NCI-H2196 (cell line): Measurements from ENCODE around the gene RPA3.
A peak's percentile ranks its signal among the peaks of the same experiment; 100 is the strongest.

Experiments
- DNase-seq: peaks from one replicate; lab custom pipeline; 2025; ENCODE audit not compliant: unreplicated experiment; lab: John Stamatoyannopoulos, UW

The RPA3 gene

DNA sequence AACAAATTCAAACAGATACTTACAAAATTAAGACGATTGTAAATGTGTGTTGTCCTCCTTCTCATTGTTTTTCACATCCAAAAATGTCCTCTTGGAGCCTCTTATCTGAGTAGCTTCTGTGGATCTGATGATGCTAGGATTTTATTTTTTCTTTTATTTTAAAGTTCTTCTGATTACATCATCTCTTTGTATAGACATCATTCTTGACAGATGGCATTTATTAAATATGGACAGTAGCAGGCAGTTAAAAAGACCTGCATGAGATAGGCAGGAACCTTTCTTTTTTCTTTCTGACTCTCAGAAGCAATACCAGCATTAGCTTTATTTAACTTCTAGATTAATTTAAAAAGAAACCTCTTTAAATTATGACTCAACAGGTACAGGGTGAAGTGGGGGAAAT lies at the start of gene RPA3:
RPA3 (minus strand) TSS at position 116 of the 400 bp plus-strand sequence. CDS start 78,189 bp downstream, outside the sequence.
- no peak for DNase-seq

DNA sequence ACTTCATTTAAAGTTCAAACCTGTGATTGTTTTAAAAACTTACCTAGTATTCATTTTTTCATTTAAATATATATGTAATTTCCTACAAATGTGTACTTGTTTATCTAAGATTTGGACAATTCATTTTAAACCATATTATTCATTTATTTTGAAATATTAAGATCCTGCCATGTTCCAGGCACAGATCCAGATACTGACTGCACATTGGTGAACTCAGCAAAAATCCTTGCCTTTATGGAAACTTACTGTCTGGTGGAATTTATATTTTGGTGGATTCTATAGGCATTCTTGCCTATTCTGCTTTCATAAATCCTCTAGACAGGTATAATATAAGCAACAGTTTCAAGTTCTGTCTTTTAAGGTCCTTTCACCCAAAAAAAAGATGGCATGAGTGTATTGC lies 48.3 kb upstream of the RPA3 start:
- DNase-seq, result no peak

- no peak for DNase-seq
Measured at GRCh38 chr7:7765422-7765821, 47.0 kb upstream of the RPA3 start.

DNA sequence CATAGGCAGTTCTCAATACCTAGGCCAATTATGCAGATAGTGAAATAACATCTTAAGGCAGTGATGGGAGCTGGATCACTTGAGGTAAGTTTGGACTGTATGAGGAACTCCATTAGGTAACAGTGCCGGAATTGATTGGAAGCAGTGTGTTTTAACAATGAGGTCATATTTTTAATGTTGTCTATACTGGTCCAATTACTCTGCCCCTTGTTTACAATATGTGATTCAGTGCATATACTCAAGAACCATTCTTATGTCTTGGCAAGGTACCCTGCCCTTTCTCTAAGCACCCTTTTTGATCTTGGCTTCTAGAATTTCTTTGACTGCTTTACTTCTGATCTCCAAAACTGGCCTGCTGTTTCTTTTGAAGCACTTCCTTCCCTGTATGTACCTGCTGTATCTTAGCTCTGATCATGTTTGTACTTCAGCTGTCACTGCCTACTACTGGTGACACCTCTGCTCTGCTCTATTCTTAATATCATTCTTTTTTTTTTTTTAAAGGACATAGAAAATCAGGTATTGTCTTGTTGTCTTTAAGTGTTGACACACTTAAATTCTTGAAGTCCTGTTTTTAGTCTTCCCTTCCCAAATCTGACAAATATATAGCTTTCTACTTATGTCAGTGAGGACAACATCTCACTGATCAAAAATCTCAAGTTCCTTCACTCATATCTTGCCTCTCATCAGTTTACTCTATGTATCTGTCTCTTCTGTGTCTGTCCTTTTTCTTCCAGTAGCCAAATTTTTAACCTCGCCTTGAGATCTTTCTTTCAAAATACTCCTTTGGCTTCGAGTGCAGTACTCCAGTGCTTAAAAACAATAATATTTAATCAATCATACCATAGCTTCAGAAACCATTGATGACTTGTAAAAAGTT lies 46.4 kb upstream of the RPA3 start:
- DNase-seq, result peak; percentile 24

DNA sequence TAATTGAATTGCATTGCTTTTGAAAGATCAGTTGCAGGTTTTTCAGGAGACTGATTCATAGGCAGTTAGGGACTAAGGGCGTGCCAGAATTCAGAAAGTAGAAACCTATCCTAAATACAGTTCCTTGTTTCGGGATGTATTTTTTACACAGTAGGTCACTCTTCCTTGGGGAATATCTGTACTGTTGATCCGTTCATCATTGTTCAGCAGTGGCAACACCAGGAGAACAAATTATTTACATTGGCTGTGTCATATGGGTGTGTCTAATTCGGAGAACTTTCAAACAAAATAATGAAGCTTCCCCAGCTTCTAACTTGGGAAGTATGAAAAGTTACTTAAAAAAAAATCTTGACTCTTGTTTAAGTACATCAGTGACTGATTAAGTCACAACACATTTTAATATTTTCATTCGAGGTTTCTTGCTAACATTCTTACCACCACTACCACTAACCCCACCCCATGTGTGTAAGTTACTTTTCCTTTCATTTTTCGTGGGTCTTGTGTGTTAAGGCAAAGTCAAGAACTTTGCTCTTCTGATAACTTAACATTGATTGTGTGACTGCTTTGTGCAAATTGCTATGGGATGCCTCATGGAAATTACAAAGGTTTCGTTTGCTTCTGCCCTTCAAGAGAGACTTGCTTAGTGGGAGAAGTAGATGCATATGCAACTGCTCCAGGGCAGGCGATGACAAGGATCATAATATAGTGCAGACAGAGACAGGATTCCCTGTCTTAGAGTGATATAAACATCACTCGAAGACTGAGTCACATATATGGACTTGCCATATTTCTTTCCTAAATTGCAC lies 43.8 kb upstream of the RPA3 start:
- DNase-seq, result peak; percentile 35

- peak; percentile 60 for DNase-seq
Measured at GRCh38 chr7:7761340-7761973, 43.0 kb upstream of the RPA3 start.

GRCh38 chr7:7757576-7757975 lies 39.2 kb upstream of the RPA3 start:
- no peak for DNase-seq

GRCh38 chr7:7756577-7756976 lies 38.2 kb upstream of the RPA3 start:
- no peak for DNase-seq

GRCh38 chr7:7751243-7752092 lies 33.1 kb upstream of the RPA3 start:
- peak; percentile 56 for DNase-seq

DNA sequence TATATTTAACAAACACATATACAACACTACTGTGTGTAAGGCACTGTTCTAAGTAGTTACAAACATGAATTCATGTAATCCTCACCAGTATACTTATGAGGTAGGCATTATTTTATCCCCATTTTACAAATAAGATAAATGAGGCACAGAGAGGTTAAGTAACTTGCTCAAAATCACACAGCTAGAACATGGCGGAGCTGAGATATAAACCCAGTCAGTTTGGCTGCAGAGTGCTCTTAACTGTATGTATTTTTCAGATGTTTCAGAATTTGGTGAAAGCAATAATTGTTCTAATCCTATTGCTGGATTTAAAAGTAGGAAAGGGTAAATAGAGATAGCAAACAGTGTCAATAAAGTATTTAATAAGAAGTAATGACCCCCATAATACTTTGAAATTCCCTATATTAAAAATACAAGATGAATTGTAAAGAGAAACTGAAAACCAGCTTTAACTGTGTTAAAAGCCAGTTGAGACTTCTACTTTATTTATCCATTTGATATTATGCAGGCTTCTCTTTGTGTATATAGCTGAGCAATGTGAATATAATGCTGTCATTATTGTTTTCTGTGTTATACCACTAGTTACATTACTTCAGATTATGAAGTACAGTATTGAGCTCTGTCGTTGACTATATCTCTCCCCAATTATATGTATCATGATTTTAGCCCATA lies 32.3 kb upstream of the RPA3 start:
- no peak for DNase-seq

DNA sequence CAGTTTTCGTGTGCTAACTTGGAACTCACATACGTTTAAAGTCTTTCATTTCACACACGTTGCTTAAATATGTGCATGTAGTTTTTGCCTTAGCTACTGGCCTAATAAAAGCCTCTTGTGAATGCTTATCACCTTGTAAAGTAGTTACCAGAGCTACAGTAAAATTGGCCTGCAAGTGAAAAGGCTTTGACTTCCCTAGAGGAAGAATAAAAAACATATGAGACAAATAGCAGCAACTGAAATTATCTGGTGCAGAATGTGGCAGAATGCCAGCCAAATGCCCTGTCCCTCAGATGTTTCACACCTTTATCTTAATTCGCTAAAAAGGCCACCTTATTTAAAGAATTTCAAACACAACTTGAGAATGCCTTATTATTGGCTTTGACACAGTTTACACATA lies 28.1 kb upstream of the RPA3 start:
- DNase-seq, result peak; percentile 19

GRCh38 chr7:7745966-7746365 lies 27.6 kb upstream of the RPA3 start:
- no peak for DNase-seq

GRCh38 chr7:7745258-7745657 lies 26.9 kb upstream of the RPA3 start:
- DNase-seq, result no peak

DNA sequence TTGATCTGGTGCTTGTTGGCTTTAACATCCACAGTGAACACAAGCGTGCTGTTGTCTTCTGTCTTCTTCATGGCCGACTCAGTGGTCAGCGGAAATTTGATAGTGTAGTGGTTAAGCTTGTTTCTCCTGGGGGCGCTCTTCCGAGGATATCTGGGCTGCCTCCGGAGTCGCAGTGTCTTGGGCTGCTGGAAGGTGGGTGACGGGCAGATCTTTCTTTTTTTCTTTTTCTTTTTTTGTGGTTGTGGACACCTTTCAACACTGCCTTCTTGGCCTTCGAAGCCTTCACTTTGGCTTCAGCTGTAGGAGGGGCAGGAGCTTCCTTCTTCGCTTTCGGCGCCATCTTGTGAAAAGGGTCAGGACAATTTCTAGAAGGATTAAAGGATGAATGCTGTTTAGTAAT lies 23.8 kb upstream of the RPA3 start:
- no peak for DNase-seq

DNA sequence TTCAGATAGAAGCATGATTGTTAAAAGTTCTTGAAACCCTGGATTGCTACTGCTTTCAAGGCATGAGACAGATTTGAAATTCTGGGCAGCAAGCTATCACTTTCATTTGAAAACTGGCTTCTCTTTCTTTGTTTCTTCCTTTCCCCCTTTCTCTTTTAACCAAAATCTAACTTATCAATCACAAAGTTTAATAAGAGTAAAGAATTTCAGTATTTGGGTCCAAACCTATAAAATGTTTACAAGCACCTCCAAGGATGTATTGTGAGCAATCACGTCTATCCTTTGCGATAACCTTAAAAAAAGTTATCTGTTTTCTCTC lies 21.6 kb upstream of the RPA3 start:
- no peak for DNase-seq

GRCh38 chr7:7739204-7740036 lies 21.0 kb upstream of the RPA3 start:
- peak; percentile 16 for DNase-seq

GRCh38 chr7:7738622-7739021 lies 20.2 kb upstream of the RPA3 start:
- DNase-seq, result no peak

GRCh38 chr7:7738177-7738576 lies 19.8 kb upstream of the RPA3 start:
- DNase-seq, result no peak

- no peak for DNase-seq
Measured at GRCh38 chr7:7737674-7738073, 19.3 kb upstream of the RPA3 start.
